Stimulated activated CD8-positive, alpha-beta memory T cell treated with anti-CD3 and anti-CD28 coated beads, Interleukin-12 subunit alpha, Interleukin-12 subunit beta, amount 100 ng/mL, for 24 hours (primary cell): ENCODE data around the gene RHEBL1.

Experiments
- DNase-seq: peaks from one replicate; pipeline ENCODE4 v3.0.0-alpha.2; 2020; ENCODE audit errors: extremely low read depth

Gene RHEBL1

DNA sequence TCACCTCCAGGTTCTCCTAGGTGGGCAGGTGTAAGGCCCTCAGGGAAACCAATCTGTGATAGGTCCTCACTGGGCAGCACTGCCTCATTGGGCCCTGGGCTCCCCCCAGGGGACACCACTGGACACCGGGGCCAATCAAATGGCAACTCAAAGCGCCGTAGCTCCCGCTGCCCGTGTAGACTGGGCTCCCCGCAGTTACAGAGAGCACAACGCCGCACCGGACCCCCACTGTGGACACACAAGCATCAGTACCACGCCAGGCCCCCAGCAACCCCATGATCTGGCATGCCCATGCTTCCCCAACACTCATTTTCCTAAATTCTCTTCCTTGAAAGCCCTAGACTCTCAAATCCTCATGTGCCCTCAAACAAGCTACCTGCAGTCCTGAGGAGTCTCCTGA, 15.3 kb downstream of the RHEBL1 start:
- DNase-seq: no peak

DNA sequence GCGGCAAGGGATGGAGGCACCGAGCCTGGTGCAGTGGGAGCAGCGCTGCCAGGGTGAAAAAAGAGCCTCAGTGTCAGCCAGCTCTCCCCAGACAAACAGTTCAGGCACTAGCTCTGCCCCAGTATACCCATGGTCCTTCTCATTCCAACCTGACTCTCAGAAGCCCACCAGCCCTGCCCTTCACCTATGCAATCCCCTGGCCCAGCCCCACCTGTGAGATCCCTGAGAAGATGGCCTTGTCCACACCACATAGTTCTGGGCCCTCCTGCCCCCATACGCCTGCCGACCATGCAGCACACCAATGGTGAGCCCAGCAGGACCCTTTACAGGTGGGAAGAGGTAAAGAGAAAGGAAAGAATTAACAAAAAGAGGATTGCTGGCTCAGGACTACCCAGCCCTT, 15.7 kb downstream of the RHEBL1 start:
- no peak for DNase-seq

- DNase-seq: no peak
These were observed 17.1 kb downstream of the RHEBL1 start for GRCh38 chr12:49052451-49053208.

GRCh38 chr12:49051777-49052438, 17.9 kb downstream of the RHEBL1 start:
- no peak for DNase-seq

GRCh38 chr12:49051373-49051764, 18.4 kb downstream of the RHEBL1 start:
- DNase-seq: no peak

- no peak for DNase-seq
These were observed 19.0 kb downstream of the RHEBL1 start for GRCh38 chr12:49050507-49051372.

DNA sequence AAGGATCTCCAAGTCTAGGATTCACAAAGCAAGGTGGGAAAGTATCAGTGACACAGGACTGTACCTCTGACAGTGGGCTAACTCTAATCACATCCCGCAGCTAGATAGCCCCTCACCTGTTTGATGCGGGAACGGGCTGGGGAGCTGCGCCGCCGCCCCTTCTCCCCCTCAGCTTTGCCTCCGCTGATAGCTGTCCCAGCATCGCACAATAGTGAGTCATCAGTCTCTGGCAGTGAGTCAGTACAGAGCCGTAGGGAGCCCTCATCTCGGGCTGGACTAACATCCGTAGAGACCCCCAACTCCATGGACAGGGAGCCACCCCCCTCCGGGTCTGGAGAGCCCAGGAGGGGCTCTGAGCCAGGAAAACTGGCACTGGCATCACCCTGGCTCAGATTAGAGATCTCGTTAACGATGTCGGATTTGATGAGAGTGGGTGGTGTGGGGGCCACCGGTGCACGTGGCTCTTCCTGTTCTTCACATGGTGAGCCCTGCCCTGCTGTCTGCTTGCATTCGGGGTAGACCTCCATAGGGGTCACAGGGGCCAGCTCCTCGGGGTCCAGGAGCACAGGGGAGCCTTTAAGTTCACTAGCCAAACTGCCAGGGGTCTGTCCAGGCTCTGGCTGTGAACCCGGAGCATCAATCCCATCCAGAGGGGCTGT, 20.1 kb downstream of the RHEBL1 start:
- DNase-seq: no peak

DNA sequence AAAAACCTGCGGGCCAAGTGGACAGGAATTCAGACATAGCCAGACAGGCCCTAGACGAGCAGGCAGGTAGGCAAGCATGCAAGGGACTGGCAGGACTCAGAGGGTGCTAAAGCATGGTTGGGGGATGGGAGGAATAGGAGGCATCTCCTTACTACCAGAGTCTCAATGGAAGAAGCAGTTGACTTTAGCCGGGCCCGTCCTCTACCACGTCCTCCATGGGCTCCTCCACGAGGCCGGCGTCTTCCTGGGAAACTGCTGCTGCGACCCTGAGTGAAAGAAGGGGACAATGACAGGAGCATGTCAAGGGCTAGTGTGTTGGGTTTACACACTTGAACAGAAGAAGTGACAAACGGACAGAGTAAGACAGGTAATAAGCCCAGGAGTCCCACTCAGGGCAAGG, 20.8 kb downstream of the RHEBL1 start:
- DNase-seq: no peak

GRCh38 chr12:49046129-49046895, 23.5 kb downstream of the RHEBL1 start:
- DNase-seq: no peak

DNA sequence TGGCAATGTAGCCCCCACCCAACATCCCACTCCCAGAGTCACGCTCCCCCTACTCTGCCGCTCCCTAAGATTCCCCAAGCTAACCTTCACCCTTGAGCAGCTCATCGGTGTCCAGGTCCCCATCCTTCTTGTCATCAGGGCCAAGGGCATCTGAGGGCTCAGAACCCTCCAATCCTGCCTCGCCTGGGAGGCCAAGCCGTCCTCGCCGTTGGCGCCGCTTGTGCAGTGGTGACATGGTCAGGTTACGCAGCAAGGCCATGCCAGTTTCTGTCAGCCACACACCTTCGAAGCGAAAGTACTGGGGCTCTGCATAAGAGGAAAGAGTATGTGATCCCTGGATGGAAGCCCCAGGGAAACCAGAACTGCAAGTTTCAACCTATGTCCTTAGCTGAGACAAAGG, 25.1 kb downstream of the RHEBL1 start:
- DNase-seq: no peak

DNA sequence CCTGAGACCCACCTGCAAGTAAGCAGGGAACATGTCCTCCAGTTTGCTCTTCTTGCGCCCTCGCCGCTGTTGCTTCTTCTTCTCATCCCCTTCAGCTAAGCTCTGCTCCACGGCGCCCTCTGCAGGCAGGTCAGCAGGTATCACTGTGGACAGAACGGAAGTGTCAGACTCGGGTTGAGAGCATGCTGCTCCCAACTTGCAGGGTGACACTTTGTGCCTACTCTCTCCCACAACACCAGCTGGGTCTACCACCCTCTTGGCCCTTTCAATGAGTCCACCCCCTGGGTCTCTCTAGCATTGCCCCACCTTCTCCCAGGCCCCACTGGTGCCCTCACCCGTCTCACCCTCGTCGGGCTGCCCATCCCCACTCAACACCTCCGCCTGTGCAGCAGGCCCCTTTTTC, 25.9 kb downstream of the RHEBL1 start:
- DNase-seq: peak; percentile 53

DNA sequence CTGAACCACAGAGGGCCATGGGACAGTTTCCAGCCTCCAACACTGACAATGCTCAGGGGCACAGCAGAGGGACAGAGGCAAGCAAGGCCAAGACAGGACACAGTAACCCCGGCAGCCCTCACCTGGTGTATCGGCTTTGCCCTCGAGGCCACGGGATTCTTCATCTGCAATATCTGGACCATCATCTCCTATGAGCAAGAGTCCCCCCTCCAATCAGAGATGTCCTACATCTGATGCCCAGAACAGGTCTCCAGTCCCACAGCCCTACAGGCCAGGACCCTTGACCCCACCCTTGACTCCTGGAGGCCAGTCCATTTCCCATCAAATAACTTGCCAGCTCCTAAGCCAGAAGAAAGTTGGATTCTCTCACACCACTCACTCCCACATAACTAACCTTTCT, 26.5 kb downstream of the RHEBL1 start:
- no peak for DNase-seq

GRCh38 chr12:49041881-49042484, 27.8 kb downstream of the RHEBL1 start:
- no peak for DNase-seq

DNA sequence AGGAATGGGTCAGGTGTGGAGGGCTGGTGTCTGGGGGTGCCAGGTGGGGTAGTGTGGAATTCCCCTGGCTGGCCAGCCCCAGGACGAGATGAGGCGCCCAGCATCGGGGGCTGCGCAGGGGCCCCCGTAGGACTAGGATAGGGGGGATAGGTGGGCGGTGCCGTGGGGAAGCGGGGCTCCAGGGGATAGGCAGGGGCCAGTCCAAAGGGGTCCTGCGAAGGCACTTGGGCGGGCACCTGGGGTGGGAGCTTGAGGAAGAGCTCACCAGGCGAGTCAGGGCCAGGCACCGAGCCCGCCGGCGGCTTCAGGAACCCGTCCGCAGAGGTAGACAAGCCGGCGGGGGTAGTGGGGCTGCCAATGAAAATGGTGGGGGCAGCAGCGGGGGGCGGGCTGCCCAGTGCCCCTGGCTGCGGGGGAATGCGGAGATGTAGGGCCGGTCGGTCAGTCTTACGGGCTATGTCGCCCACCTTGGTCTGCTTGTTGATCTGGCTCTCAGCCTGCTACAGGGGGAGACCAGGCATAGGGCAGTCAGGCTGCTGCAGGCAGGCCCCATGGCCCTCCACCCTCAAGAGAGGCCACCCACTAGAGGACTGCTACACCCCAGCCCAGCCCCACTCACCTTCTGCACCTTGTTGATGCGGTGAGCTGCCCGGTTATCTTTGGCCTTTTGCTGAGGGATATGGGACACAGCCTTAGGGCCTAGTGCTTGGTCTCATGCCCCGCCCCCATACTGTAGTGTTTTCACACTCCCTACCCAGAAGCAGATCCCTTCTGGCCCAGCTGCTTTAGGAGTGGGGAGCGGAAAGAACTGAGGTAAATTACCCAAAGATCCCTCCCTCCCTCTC, 28.5 kb downstream of the RHEBL1 start:
- no peak for DNase-seq

DNA sequence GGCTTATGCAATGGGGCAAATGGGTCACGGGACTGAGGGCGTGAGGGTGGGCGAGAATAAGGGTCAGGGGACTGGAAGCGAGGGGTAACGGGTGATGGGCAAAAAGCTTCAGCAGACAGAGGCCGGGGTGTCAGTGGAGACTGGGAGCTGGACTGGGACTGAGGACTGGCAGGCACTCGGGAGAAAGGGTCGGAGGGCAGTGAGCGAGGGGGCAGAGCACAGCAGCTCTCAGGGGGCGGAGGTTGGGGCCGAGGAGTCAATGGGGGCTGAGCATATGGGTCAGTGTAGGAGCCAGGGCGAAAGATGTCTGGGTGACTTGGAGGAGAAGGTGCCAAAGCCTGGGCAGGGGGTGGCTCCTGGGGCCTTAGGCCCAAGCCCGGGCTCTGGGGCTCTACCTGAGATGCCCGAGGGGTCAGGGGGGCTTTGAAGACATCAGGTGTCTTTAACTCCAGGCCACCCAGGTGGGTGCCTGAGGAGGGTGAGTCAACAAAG, 29.4 kb downstream of the RHEBL1 start:
- DNase-seq: no peak

DNA sequence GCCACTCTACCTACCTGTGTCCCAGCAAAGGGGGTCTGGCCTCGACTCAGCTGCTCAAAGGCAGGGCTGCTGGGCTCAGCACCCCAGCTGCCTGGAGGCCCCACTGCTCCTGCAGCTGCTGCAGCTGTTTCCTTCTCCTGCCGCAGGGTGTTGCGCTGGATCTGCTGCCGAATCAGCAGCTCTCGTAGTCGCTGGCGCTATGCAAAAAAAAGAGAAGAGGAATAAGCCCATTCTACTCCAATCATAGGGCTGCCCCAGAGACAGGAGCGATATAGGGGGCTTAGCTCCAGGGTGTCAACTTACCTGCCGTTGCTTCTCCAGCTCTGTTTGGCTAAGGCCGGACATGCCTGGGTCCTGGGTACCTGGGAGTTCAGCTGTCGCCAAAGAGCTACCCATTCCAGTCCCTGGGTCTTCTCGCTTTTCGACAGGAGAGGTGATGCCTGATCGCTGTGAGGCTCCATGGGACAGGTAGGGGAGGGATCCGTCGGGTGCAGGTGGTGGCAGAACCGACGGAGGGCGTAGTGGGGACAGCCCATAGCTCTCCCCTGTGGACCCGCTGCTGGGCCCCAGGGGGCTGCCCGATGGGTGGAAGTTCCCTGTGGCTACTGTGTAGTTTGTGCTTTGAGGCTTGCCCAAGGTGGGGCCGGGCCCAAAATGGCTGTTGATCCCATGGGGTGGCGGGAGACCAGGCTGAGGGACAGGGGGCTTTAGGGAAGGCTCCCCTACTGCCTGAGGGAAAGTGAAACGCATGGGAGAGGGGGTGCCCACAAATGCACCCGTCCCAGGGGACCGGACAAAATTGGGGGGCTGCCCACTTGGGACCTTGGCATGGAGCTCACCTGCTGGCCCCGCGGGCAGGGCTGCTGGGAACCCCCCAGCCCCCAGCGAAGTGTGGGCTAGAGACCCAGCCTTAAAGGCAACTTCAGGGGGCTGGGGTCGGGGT, 30.1 kb downstream of the RHEBL1 start:
- no peak for DNase-seq

DNA sequence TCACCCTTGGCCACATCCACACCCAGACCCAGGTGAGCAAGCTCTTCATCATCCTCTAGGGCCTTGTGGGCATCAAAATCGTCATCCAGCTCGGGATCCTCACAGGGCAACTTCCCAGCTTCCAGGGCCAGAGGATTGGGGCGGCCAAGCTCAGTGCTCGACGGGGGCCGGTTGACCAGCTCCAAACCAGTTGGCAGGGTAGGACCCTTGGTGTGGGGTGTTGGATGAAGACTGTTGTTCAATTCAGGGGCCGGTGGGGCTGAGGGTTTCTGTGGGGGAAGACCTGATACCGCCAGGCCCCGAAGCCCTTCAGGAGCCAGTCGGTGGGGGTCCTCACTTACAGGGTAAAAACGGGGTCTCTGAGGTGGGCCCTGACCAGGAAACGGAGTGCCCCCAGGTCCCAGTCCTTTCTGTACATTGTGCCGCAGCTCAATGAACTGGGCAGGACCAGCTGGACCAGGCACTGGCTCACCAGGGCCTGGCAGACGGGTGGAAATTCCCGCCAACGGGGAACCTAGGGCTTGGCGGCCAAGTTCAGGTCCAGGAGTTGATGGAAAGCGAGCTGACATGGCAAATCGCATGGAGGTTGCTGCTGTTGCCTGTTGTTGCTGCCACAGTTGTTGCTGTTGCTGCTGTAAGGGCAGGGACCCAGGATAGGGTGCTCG, 31.4 kb downstream of the RHEBL1 start:
- DNase-seq: no peak

DNA sequence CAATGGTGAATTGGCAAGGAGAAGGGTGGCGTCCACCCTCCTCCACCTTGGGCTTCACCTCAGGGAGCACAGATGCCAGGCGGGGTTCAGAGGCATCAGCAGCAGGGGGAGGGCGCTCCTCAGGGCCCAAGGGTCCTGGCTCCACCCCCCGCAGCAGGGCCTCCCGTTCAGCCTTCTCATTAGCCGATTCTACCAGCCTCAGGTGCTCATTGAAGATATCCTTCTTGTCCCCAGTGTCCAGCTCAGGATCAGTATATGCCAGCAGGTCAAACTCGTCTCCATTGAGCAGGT, 31.9 kb downstream of the RHEBL1 start:
- DNase-seq: no peak
